ENCODE measurements around the gene TCAIM.

DNA sequence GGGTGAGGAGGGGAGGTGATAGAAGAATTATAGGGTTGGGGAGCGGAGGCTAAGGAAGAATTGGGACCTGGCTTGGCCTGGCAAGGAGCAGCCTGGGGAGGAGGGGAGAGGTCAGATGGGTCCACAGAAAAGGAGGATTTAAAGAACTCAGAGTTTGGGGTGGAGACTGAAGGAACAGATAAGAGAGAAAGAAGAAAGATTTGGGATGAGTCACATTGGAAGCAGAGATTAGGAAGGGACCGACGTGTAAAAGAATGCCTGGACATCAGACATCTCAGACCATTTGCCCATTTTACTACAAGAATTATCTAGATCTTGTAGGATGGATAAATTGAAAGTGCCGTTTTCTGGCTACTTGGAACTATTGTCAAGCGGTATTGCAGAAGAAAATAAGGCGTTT is 10.4 kb downstream of the TCAIM start:
- TF ChIP-seq, protein P1, sequence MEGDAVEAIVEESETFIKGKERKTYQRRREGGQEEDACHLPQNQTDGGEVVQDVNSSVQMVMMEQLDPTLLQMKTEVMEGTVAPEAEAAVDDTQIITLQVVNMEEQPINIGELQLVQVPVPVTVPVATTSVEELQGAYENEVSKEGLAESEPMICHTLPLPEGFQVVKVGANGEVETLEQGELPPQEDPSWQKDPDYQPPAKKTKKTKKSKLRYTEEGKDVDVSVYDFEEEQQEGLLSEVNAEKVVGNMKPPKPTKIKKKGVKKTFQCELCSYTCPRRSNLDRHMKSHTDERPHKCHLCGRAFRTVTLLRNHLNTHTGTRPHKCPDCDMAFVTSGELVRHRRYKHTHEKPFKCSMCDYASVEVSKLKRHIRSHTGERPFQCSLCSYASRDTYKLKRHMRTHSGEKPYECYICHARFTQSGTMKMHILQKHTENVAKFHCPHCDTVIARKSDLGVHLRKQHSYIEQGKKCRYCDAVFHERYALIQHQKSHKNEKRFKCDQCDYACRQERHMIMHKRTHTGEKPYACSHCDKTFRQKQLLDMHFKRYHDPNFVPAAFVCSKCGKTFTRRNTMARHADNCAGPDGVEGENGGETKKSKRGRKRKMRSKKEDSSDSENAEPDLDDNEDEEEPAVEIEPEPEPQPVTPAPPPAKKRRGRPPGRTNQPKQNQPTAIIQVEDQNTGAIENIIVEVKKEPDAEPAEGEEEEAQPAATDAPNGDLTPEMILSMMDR (conservative IDR thresholded peaks at IDR 0.05; ENCODE audit: low read depth, low read length) = no peak
- TF ChIP-seq POLR2A (IDR thresholded peaks at IDR 0.05; ENCODE audit: low read depth, low read length) (no peak), NFE2L2 (IDR thresholded peaks at IDR 0.05; ENCODE audit: low read depth, low read length) (no peak), CEBPB (IDR thresholded peaks at IDR 0.05; ENCODE audit: low read depth, low read length) (no peak)
- TF ChIP-seq, protein P2, sequence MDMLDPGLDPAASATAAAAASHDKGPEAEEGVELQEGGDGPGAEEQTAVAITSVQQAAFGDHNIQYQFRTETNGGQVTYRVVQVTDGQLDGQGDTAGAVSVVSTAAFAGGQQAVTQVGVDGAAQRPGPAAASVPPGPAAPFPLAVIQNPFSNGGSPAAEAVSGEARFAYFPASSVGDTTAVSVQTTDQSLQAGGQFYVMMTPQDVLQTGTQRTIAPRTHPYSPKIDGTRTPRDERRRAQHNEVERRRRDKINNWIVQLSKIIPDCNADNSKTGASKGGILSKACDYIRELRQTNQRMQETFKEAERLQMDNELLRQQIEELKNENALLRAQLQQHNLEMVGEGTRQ (IDR thresholded peaks at IDR 0.05; ENCODE audit: low read depth, low read length) = no peak
- TF ChIP-seq, protein P3, sequence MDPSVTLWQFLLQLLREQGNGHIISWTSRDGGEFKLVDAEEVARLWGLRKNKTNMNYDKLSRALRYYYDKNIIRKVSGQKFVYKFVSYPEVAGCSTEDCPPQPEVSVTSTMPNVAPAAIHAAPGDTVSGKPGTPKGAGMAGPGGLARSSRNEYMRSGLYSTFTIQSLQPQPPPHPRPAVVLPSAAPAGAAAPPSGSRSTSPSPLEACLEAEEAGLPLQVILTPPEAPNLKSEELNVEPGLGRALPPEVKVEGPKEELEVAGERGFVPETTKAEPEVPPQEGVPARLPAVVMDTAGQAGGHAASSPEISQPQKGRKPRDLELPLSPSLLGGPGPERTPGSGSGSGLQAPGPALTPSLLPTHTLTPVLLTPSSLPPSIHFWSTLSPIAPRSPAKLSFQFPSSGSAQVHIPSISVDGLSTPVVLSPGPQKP (IDR thresholded peaks at IDR 0.05; ENCODE audit: borderline replicate concordance, low read depth, low read length) = no peak
